Activated naive CD4-positive, alpha-beta T cell treated with anti-CD3 and anti-CD28 coated beads, Interleukin-2, amount 10 ng/mL, durations not matched to agents 7 days and 5 days (primary cell): ENCODE data around the gene OSGIN1.

Source experiments
- CTCF ChIA-PET: fragments of 350-600 bp; sonication (Branson Sonifier 250); formaldehyde crosslinking; loops from one replicate; lab custom pipeline; 2021; ENCODE audit warnings: antibody characterized with exemption; lab: Charles Lee
- DNase-seq: peaks from one replicate; pipeline ENCODE4 v3.0.0-alpha.2; 2020
- H3K27ac Mint-ChIP-seq: one replicate; pipeline ENCODE4 v1.8.0; 2021; ENCODE audit warnings: mild to moderate bottlenecking, moderate library complexity, mixed read lengths
- H3K27me3 Mint-ChIP-seq: one replicate; pipeline ENCODE4 v1.8.0; 2021; ENCODE audit warnings: mild to moderate bottlenecking, mixed read lengths
- H3K36me3 Mint-ChIP-seq: one replicate; pipeline ENCODE4 v1.8.0; 2021; ENCODE audit warnings: mixed read lengths
- H3K4me1 Mint-ChIP-seq: one replicate; pipeline ENCODE4 v1.8.0; 2021; ENCODE audit warnings: mixed read lengths
- H3K4me3 Mint-ChIP-seq: one replicate; pipeline ENCODE4 v1.8.0; 2021; ENCODE audit warnings: mild to moderate bottlenecking, moderate library complexity, mixed read lengths
- H3K9me3 Mint-ChIP-seq: one replicate; pipeline ENCODE4 v1.8.0; 2021; ENCODE audit warnings: mixed read lengths

The OSGIN1 gene

GRCh38 chr16:83931556-83931955, 21.5 kb upstream of the OSGIN1 start:
- no peak for DNase-seq
- Mint-ChIP-seq H3K4me3 (no peak overlapping the region), H3K9me3 (no peaks in the 10 kb centered on the region), H3K27ac (no peak overlapping the region), H3K27me3 (no peaks in the 10 kb centered on the region), H3K4me1 (peaks cover under 1% of the 10 kb centered on the region), H3K36me3 (no peaks in the 10 kb centered on the region)
- CTCF ChIA-PET: interaction anchor here (1.1 kb wide), 1 partner anchor 106 kb away, joined by 4 read pairs; no protein-coding TSS in a partner anchor

- H3K27me3 Mint-ChIP-seq: no peaks in the 10 kb centered on the region
- no peak for DNase-seq
- no peak overlapping the region for H3K27ac Mint-ChIP-seq
- H3K4me1 Mint-ChIP-seq: no peaks in the 10 kb centered on the region
- H3K36me3 Mint-ChIP-seq: no peaks in the 10 kb centered on the region
- H3K9me3 Mint-ChIP-seq: no peaks in the 10 kb centered on the region
- CTCF ChIA-PET: interaction anchor here (0.7 kb wide), 1 partner anchor 21 kb away, joined by 3 read pairs; no protein-coding TSS in a partner anchor
- H3K4me3 Mint-ChIP-seq: no peak overlapping the region
These were observed 20.7 kb upstream of the OSGIN1 start for GRCh38 chr16:83932304-83932703.

- no peaks in the 10 kb centered on the region for H3K36me3 Mint-ChIP-seq
- H3K4me3 Mint-ChIP-seq: no peak overlapping the region
- DNase-seq: no peak
- CTCF ChIA-PET: interaction anchor here (0.7 kb wide), 1 partner anchor 20 kb away, joined by 3 read pairs; no protein-coding TSS in a partner anchor
- no peaks in the 10 kb centered on the region for H3K4me1 Mint-ChIP-seq
- H3K27ac Mint-ChIP-seq: no peak overlapping the region
- H3K9me3 Mint-ChIP-seq: no peaks in the 10 kb centered on the region
- H3K27me3 Mint-ChIP-seq: no peaks in the 10 kb centered on the region
These were observed 19.9 kb upstream of the OSGIN1 start for GRCh38 chr16:83932955-83933673.

- H3K4me1 Mint-ChIP-seq: peaks cover 2% of the 10 kb centered on the region
- H3K36me3 Mint-ChIP-seq: no peaks in the 10 kb centered on the region
- CTCF ChIA-PET: no interaction called here
- no peaks in the 10 kb centered on the region for H3K9me3 Mint-ChIP-seq
- no peak for DNase-seq
- no peak overlapping the region for H3K27ac Mint-ChIP-seq
- no peak overlapping the region for H3K4me3 Mint-ChIP-seq
- no peaks in the 10 kb centered on the region for H3K27me3 Mint-ChIP-seq
These were observed 19.0 kb upstream of the OSGIN1 start for GRCh38 chr16:83933885-83934683.

GRCh38 chr16:83934684-83934977, 18.4 kb upstream of the OSGIN1 start:
- Mint-ChIP-seq H3K27ac (no peak overlapping the region), H3K4me1 (peaks cover 7% of the 10 kb centered on the region), H3K4me3 (no peak overlapping the region), H3K27me3 (no peaks in the 10 kb centered on the region), H3K9me3 (no peaks in the 10 kb centered on the region), H3K36me3 (no peaks in the 10 kb centered on the region)
- CTCF ChIA-PET: no interaction called here
- no peak for DNase-seq

GRCh38 chr16:83935005-83935857, 17.8 kb upstream of the OSGIN1 start:
- Mint-ChIP-seq H3K36me3 (no peaks in the 10 kb centered on the region), H3K27me3 (no peaks in the 10 kb centered on the region), H3K27ac (no peak overlapping the region), H3K9me3 (no peaks in the 10 kb centered on the region), H3K4me3 (no peak overlapping the region), H3K4me1 (peaks cover 9% of the 10 kb centered on the region)
- DNase-seq: no peak
- CTCF ChIA-PET: interaction anchor here (1.0 to 1.9 kb wide), 2 partner anchors 8 to 9 kb away, joined by 3 to 7 read pairs; no protein-coding TSS in a partner anchor

- H3K27me3 Mint-ChIP-seq: no peaks in the 10 kb centered on the region
- H3K27ac Mint-ChIP-seq: no peak overlapping the region
- no peaks in the 10 kb centered on the region for H3K9me3 Mint-ChIP-seq
- H3K4me1 Mint-ChIP-seq: peaks cover 9% of the 10 kb centered on the region
- DNase-seq: no peak
- no peaks in the 10 kb centered on the region for H3K36me3 Mint-ChIP-seq
- CTCF ChIA-PET: interaction anchor here (1.0 to 1.9 kb wide), 2 partner anchors 9 kb away, joined by 3 to 7 read pairs; no protein-coding TSS in a partner anchor
- H3K4me3 Mint-ChIP-seq: no peak overlapping the region
These were observed 17.2 kb upstream of the OSGIN1 start for GRCh38 chr16:83935858-83936255.

- Mint-ChIP-seq H3K4me3 (no peak overlapping the region), H3K27ac (no peak overlapping the region), H3K27me3 (no peaks in the 10 kb centered on the region), H3K36me3 (no peaks in the 10 kb centered on the region), H3K9me3 (no peaks in the 10 kb centered on the region), H3K4me1 (peaks cover 9% of the 10 kb centered on the region)
- CTCF ChIA-PET: interaction anchor here (1.9 kb wide), 1 partner anchor 10 kb away, joined by 7 read pairs; no protein-coding TSS in a partner anchor
- no peak for DNase-seq
These were observed 16.4 kb upstream of the OSGIN1 start for GRCh38 chr16:83936581-83937165.

GRCh38 chr16:83937267-83937666, 15.8 kb upstream of the OSGIN1 start:
- H3K36me3 Mint-ChIP-seq: no peaks in the 10 kb centered on the region
- H3K4me3 Mint-ChIP-seq: no peak overlapping the region
- DNase-seq: no peak
- no peak overlapping the region for H3K27ac Mint-ChIP-seq
- no peaks in the 10 kb centered on the region for H3K27me3 Mint-ChIP-seq
- peaks cover 9% of the 10 kb centered on the region for H3K4me1 Mint-ChIP-seq
- H3K9me3 Mint-ChIP-seq: no peaks in the 10 kb centered on the region
- CTCF ChIA-PET: interaction anchor here (1.8 kb wide), 1 partner anchor 10 kb away, joined by 4 read pairs; no protein-coding TSS in a partner anchor

GRCh38 chr16:83937922-83938885, 14.8 kb upstream of the OSGIN1 start:
- H3K27ac Mint-ChIP-seq: peak overlapping the region; percentile 52
- CTCF ChIA-PET: interaction anchor here (1.4 to 1.8 kb wide), 2 partner anchors 11 to 16 kb away, joined by 4 to 5 read pairs; no protein-coding TSS in a partner anchor

GRCh38 chr16:83939266-83939855, 13.7 kb upstream of the OSGIN1 start:
- H3K27me3 Mint-ChIP-seq: no peaks in the 10 kb centered on the region
- no peaks in the 10 kb centered on the region for H3K9me3 Mint-ChIP-seq
- peaks cover 9% of the 10 kb centered on the region for H3K4me1 Mint-ChIP-seq
- H3K36me3 Mint-ChIP-seq: no peaks in the 10 kb centered on the region
- no peak for DNase-seq
- no peak overlapping the region for H3K4me3 Mint-ChIP-seq
- CTCF ChIA-PET: interaction anchor here (1.4 to 1.8 kb wide), 2 partner anchors 12 to 15 kb away, joined by 4 to 5 read pairs; no protein-coding TSS in a partner anchor
- H3K27ac Mint-ChIP-seq: peak overlapping the region; percentile 77

More at GRCh38 chr16:83937922-83938885, 14.8 kb upstream of the OSGIN1 start:
- Mint-ChIP-seq H3K9me3 (no peaks in the 10 kb centered on the region), H3K27me3 (no peaks in the 10 kb centered on the region), H3K4me1 (peaks cover 9% of the 10 kb centered on the region), H3K4me3 (no peak overlapping the region), H3K36me3 (no peaks in the 10 kb centered on the region)
- no peak for DNase-seq

GRCh38 chr16:83940119-83940518, 12.9 kb upstream of the OSGIN1 start:
- Mint-ChIP-seq H3K4me3 (no peak overlapping the region), H3K27me3 (peaks cover 3% of the 10 kb centered on the region), H3K4me1 (peaks cover 9% of the 10 kb centered on the region), H3K36me3 (no peaks in the 10 kb centered on the region), H3K9me3 (no peaks in the 10 kb centered on the region), H3K27ac (no peak overlapping the region)
- DNase-seq: no peak
- CTCF ChIA-PET: no interaction called here
